Measurements from ENCODE around the gene MRPL40.
"Not testable (repeated sequence)": the region's sequence is repeated elsewhere in the genome, so short reads cannot be mapped to it uniquely, and the experiment has no call there.

Gene MRPL40

GRCh38 chr22:19407649-19408606 is 24.4 kb upstream of the MRPL40 start:
- no peak for DNase-seq (ENCODE audit: low spot score)

- DNase-seq (ENCODE audit: low spot score) = no peak
These were observed 21.2 kb upstream of the MRPL40 start for GRCh38 chr22:19410941-19411689.

GRCh38 chr22:19411690-19412045 is 20.7 kb upstream of the MRPL40 start:
- no peak for DNase-seq (ENCODE audit: low spot score)

- DNase-seq (ENCODE audit: low spot score) = no peak
These were observed 19.9 kb upstream of the MRPL40 start for GRCh38 chr22:19412478-19412877.

- DNase-seq (ENCODE audit: low spot score) = no peak
These were observed 19.4 kb upstream of the MRPL40 start for GRCh38 chr22:19412923-19413322.

GRCh38 chr22:19419086-19419463 is 13.3 kb upstream of the MRPL40 start:
- no peak for DNase-seq (ENCODE audit: low spot score)

- DNase-seq (ENCODE audit: low spot score) = no peak
These were observed 12.7 kb upstream of the MRPL40 start for GRCh38 chr22:19419464-19420178.

GRCh38 chr22:19420321-19420720 is 12.0 kb upstream of the MRPL40 start:
- no peak for DNase-seq (ENCODE audit: low spot score)

GRCh38 chr22:19422440-19423301 is 9.7 kb upstream of the MRPL40 start:
- DNase-seq (ENCODE audit: low spot score) = no peak

GRCh38 chr22:19424186-19424500 is 8.2 kb upstream of the MRPL40 start:
- DNase-seq (ENCODE audit: low spot score) = no peak

GRCh38 chr22:19429950-19430889 is 2.1 kb upstream of the MRPL40 start:
- DNase-seq (ENCODE audit: low spot score) = peak; percentile 36

GRCh38 chr22:19430890-19431541 is 1.3 kb upstream of the MRPL40 start:
- no peak for DNase-seq (ENCODE audit: low spot score)

GRCh38 chr22:19431649-19432132 is 654 bp upstream of the MRPL40 start, which contains the start of gene HIRA:
Gene HIRA (minus strand): TSS chr22:19431733. CDS start chr22:19431476, 257 bp downstream.
- DNase-seq (ENCODE audit: low spot score) = peak; percentile 80

GRCh38 chr22:19434401-19434800 is 2.1 kb downstream of the MRPL40 start:
- DNase-seq (ENCODE audit: low spot score) = no peak

GRCh38 chr22:19434829-19435580 is 2.7 kb downstream of the MRPL40 start:
- no peak for DNase-seq (ENCODE audit: low spot score)

GRCh38 chr22:19436444-19437161 is 4.3 kb downstream of the MRPL40 start:
- not testable (repeated sequence) for DNase-seq (ENCODE audit: low spot score)

- DNase-seq (ENCODE audit: low spot score) = no peak
These were observed 6.0 kb downstream of the MRPL40 start for GRCh38 chr22:19438298-19438697.

Measured in germinal center (tissue), 1 donor.